M059J (cell line): ENCODE measurements around the gene USP27X. TPM values are rescaled to one million over a fixed set of nuclear protein-coding genes. Genes with fewer than 3 reads are reported as not detected.

Source experiments
- DNase-seq: peaks from one replicate; pipeline ENCODE4 v3.0.0-alpha.2; 2012; ENCODE audit warnings: low read depth
- total RNA-seq: library from RNA; depleted of rRNA; stranded (reverse); fragments of >200 nt; shearing (Covaris generic); gene quantifications from 2 replicates; pipeline ENCODE4 v1.2.3, GENCODE V29; 2014; rRNA removed

Gene USP27X
- total RNA-seq, 1 experiment from 2014 or later: 1.6 TPM

DNA sequence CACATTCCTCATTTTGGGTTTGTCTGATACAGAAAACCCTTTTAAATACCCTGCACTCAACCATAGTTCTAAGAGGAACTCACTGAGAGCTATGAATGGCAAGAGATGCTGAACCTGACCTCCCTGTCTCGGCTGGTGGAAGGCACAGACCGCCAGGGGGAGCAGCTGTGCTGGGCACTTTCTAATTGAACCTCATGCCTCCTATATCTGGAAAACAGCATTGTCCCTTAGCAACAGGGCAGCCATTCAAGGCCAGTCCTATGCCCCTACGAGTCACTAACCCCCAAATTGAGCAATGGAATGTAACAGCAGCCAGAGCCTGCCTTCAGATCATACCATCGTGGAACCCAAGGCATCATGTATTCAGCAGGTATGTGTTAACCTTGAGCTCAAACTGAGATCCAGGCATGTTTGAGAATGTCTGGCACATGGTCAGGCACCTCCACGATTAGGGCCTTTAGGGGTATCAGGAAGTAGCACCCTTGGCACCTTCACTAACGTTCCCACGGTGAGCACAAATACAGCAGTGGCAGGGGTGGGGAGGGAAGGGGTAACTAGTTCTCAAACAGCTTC, 5.1 kb downstream of the USP27X start:
- peak; percentile 56 for DNase-seq

DNA sequence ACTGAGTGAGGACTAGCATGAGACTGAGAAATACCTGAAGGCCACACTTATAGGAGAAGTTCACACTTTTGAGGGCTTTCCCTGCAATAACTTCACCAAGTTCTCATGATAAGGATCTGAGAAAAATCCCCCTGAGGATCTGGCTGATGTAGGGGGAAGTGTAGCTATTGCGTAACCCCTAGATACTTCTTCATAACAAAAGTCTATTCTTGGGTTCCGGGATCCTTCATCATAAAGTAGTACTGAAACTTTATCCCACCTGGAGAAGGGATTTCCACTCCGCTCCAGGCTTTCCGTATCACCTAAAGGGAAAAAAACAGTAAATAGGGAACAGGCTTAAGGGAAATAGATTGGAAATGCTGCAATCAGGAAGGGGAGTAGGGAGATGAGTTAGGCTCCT, 13.3 kb downstream of the USP27X start:
- no peak for DNase-seq

DNA sequence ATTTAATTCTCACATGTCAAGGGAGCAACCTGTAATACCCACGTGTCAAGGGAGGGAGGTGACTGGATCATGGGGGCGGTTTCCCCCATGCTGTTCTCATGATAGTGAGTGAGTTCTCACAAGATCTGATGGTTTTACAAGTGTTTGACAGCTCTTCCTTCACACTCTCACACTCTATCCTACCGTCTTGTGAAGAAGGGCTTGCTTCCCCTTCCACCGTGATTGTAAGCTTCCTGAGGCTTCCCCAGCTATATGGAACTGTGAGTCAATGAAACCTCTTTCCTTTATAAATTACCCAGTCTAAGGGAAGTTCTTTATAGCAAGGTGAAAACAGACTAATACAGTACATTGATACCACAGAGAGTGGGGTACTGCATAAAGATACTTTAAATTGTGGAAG, 17.7 kb downstream of the USP27X start:
- no peak for DNase-seq

DNA sequence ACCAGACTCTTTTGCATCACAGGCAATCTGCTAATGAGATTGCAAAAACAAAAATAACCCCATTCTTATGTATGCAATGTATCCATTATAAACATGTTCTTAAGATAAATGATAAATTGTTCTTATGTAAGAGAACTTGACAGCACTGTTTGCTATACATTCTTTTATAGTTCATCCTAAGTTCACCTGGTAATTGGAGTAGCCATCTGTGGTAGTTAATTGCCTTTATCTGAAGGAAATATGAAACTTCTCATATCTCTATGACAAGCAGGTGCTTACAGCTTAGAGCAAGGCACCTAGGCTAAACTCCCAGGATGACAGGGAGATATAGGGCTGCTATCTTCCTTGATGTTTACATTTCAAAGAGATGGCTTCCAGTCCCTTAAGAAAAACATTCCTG, 21.8 kb downstream of the USP27X start:
- no peak for DNase-seq

DNA sequence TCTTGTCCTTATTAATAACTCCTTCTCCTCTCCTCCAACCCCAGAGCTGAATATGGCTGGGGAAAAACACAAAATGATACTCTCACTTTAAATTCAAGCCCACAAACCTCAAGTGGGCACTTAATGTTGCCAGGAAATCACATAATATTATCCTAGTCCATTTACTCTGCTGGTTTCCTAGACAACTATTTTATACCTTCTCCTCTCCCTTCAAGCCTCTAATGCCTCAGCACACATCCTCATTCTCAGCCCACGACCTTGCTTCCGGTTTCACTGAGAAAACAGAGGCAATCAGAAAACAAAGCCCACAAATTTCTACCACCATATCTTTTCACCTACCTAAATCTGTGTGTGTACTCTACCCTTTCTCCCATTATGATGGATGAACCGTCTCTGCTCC, 31.1 kb downstream of the USP27X start:
- peak; percentile 6 for DNase-seq

DNA sequence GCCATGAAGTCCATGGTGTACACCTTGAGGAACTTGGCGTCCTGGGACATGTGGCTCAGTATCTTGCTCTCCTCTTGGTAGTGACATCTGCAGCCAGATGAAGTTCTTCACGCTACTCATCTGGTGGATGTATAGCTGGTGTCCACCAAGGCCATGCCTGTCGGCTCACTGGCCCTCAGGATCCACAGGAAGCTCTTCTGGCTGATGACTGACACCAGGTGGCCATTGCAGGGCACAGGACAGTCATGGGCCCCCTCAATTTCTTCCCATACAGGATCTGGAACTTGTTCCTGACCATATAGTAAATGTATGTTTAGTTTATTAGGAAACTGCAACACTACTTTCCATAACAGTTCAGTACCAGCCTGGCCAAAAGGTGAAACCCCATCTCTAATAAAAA, 32.8 kb downstream of the USP27X start:
- DNase-seq: no peak

DNA sequence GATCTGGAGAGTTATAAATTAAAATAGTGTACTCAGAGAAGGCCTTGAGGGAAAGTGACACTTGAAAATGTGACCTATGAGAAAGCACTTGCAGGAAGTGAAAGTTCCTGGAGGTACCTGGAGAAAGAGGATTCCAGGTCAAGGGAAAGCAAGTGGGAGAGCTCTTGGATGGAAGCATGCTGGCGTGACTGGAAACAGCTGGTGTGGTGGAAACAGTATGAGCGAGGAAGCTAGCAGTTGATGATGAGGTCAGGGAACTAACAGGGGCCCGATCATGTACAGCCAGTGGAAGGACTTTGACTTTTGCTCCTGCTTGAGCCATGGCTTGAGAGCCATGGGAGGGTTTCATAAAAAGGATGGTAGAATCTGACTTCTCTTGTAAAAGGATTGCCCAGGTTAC, 33.6 kb downstream of the USP27X start:
- no peak for DNase-seq

DNA sequence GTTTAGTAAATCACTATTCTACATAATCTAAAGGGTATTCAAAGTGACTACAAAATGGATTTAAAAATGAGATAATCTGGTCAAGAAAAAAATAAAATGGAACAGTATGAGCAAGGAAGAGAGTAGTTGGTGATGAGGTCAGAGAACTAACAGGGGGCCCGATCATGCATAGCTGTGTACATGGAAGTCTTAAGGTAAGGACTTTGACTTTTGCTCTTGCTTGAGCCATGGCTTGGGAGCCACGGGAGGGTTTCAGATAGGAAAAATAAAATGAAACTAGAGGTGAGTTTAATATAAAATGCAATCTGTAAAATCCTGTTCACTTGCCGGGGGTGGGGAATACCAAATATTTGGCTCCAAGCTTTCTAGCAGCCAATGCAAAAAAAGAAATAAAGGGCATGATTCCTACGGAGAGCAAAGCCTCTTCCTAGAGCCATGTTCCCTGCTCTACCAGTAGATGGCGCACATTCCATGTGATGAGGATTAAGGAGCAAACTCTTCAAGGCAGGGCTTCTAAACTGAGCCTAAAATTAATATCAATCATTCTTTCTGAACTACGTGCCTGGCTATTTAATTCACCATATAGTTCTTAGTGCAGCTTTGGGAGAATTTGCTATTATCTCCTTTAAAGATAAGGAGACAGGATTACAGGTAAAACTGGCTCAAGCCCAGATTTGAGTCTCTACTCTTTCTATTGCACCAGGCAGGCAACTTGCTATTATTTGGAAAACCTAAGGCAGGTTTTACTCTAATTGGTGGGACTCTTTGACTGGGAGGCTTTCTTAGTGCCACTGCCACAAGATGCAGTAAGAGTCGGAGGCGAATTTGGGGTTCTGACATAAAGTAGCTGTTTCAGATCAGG, 36.3 kb downstream of the USP27X start:
- peak; percentile 55 for DNase-seq

DNA sequence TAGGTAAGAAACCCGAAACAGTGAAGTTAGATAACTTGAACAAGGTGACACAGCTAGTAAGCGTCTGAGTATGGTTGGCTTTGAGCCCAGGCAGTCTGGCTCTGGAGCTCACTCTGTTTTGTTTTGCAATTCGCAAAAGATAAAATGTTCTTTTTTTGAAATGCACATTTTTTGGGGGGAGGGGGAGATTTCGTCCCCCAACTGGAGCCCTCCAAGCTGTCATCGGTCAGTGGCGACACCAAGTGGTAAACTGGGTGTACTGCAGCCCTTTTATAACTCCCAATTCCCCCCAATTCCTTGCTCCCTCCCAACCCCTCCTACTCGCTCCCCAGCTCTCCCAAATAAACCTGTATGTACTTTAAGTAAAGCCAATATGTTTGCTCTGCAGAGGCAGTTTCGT, 40.3 kb downstream of the USP27X start:
- peak; percentile 14 for DNase-seq

DNA sequence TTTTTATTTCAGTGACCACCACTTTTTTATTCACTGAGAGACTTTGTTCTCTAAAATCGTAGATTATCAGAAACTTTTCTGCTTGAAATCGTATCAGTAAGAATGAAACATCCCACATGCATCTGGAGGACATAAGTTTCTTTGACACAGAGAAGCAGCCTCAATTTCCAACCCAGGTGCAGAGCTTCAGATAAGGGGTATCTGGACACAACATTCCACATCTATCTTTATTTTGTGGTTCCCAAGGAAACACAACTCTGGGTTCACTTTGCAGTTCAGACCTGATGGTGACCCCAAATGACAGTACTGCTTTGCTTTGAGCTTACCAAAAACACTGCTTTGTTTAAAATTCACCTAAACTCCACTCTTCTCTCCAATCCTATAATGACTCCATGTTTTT, 41.8 kb downstream of the USP27X start:
- no peak for DNase-seq

DNA sequence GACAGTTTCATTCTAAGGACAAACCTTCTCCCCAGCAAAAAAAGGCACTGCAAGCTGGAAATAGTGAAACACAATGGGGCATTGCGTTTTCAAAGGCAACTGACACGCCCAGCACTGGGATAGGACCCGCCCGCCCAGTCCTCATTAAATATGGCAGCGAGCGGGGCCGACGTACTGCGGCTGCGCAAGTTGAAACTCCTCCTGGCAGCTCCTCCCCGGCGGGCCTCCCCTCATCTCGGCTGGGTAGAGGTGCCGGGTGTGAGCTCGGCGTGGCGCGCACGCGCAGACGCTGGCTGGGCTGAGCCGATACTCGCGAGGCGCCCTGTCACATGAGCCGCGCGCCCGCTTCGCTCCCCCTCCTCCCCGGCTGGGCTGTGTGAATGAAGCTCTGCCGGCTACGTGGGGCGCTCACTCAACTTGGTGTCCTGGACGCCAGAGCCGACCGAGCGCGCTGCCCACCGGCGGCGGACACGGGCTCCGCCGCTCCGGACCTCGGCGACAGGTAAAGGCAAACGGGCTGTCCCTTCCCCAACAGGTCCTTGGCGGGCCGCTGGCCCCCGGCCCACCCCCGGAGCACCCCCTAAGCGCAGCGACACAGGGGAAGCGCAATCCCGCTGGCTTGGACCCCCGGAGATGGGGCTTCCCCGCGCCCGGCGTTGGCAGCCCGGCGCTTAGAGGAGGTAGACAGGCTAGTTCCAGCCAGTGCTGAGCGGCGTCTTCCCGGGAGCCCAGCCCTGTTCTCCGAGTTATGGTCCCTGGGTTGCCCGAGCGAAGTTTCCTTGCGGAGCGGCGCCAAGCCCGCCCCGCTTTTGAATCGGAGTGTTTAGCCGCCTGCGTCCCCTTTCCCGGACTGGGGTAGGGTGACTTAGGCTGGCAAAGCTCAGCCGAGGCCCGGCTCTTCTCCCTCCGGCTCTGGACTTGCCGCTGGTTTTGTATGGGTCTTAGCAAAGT, 43.3 kb downstream of the USP27X start, which contains the start of gene CLCN5:
CLCN5 (plus strand) TSS at position 306 of the 951 bp plus-strand sequence. CDS start 2,703 bp downstream, outside the sequence.
- DNase-seq: peak; percentile 93

DNA sequence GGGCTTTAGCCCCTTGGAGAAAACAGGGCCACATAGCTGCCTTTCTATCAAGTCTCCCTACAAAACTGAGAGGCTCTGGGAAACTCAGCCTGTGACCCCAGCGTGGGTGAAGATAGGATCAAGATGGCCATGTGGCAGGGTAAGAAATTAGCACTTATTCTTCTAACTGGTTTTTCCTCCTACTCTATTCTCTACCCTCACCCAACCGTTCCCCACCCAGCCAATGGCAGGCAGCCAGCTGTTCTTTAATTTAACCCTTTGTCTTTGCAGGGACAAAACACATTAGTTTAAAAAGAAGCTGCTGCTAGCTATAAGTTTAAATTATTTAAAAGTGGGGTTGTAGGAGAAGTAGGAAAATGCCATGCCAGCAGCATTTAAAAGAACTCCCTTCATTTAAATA, 45.9 kb downstream of the USP27X start:
- DNase-seq: no peak

DNA sequence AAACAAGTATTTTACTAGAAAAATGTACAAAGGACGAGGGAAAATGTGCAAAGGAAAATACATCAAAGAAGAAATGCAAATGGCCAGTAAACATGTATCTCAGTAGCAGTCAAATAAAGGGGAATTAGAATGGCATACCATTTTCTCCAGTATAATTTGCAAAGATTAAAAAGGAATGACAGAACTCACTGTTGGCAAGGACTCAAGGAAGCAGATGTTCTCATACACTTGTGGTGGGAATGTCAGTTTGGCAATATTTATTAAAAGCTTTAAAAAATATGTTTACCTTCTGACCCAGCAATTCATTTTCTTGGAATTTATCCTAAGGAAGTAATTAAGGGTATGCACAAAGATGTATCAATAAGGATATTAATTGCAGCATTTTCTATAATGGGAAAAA, 50.8 kb downstream of the USP27X start:
- no peak for DNase-seq

Other genes with a start within 250 kb of the USP27X start
- 1.1 and 1.6 TPM in 2 replicates for gene PAGE1, start 183.5 kb upstream of the USP27X start, total RNA-seq
- gene PAGE4, start 50.2 kb upstream of the USP27X start, total RNA-seq: not detected in 2 replicates
- 3.0 and 3.3 TPM in 2 replicates for gene CLCN5, start 43.1 kb downstream of the USP27X start, total RNA-seq